HUES6 (cell line): ENCODE data around the gene SHANK3.

Source experiments
- H3K27ac ChIP-seq: 2 replicates; pipeline ENCODE4 v1.7.0; 2013; ENCODE audit warnings: low read depth, mild to moderate bottlenecking, low read length, inconsistent platforms
- H3K27me3 ChIP-seq: 2 replicates; pipeline ENCODE4 v1.6.1; 2013; ENCODE audit warnings: low read length; ENCODE audit not compliant: control insufficient read depth, insufficient read depth
- H3K36me3 ChIP-seq: 2 replicates; pipeline ENCODE4 v1.6.1; 2013; ENCODE audit warnings: low read length; ENCODE audit not compliant: control insufficient read depth, insufficient read depth
- H3K4me1 ChIP-seq: 2 replicates; pipeline ENCODE4 v1.6.1; 2013; ENCODE audit warnings: low read length; ENCODE audit not compliant: control insufficient read depth, insufficient read depth
- H3K4me3 ChIP-seq: 2 replicates; pipeline ENCODE4 v1.5.1; 2013; ENCODE audit warnings: low read depth, low read length
- H3K9ac ChIP-seq: one replicate; pipeline ENCODE4 v1.6.1; 2013; ENCODE audit warnings: mild to moderate bottlenecking, low read length
- H3K9me3 ChIP-seq: 2 replicates; pipeline ENCODE4 v1.6.1; 2013; ENCODE audit warnings: low read depth, low read length; ENCODE audit not compliant: control insufficient read depth, insufficient read depth

The SHANK3 gene

GRCh38 chr22:50673231-50674129, 857 bp downstream of the SHANK3 start:
- Histone ChIP-seq H3K36me3 (no peaks in the 10 kb centered on the region), H3K27ac (no peak overlapping the region), H3K27me3 (peaks cover 55% of the 10 kb centered on the region), H3K4me1 (peaks cover 11% of the 10 kb centered on the region), H3K9ac (peak overlapping the region; percentile 2), H3K9me3 (no peaks in the 10 kb centered on the region), H3K4me3 (peak overlapping the region; percentile 71)

GRCh38 chr22:50674130-50674500, 1.5 kb downstream of the SHANK3 start:
- Histone ChIP-seq H3K27me3 (peaks cover 55% of the 10 kb centered on the region), H3K9ac (no peak overlapping the region), H3K36me3 (no peaks in the 10 kb centered on the region), H3K9me3 (no peaks in the 10 kb centered on the region), H3K27ac (no peak overlapping the region), H3K4me1 (peaks cover 11% of the 10 kb centered on the region), H3K4me3 (peak overlapping the region; percentile 71; the same call in 1 of the 2 replicates)

GRCh38 chr22:50674606-50675552, 2.3 kb downstream of the SHANK3 start:
- Histone ChIP-seq H3K9ac (no peak overlapping the region), H3K27ac (no peak overlapping the region), H3K4me3 (peak overlapping the region; percentile 68), H3K27me3 (peaks cover 55% of the 10 kb centered on the region), H3K4me1 (peaks cover 11% of the 10 kb centered on the region), H3K9me3 (no peaks in the 10 kb centered on the region), H3K36me3 (peaks cover 4% of the 10 kb centered on the region; the same call in 1 of the 2 replicates)

- H3K9me3 ChIP-seq = no peaks in the 10 kb centered on the region
- peaks cover 11% of the 10 kb centered on the region for H3K4me1 ChIP-seq
- peaks cover 51% of the 10 kb centered on the region for H3K27me3 ChIP-seq
- no peak overlapping the region for H3K9ac ChIP-seq
- H3K36me3 ChIP-seq = peaks cover 4% of the 10 kb centered on the region; the same call in 1 of the 2 replicates
- H3K4me3 ChIP-seq = peak overlapping the region; percentile 68
- H3K27ac ChIP-seq = no peak overlapping the region
Measured at GRCh38 chr22:50675553-50676179, 3.0 kb downstream of the SHANK3 start.

GRCh38 chr22:50676180-50676636, 3.6 kb downstream of the SHANK3 start:
- Histone ChIP-seq H3K9me3 (peaks cover 5% of the 10 kb centered on the region; the same call in 1 of the 2 replicates), H3K4me3 (no peak overlapping the region)

GRCh38 chr22:50676661-50677492, 4.3 kb downstream of the SHANK3 start:
- Histone ChIP-seq H3K27me3 (peaks cover 41% of the 10 kb centered on the region), H3K9ac (no peak overlapping the region), H3K27ac (no peak overlapping the region), H3K4me1 (peaks cover 11% of the 10 kb centered on the region), H3K4me3 (no peak overlapping the region), H3K9me3 (peaks cover 7% of the 10 kb centered on the region; the same call in 1 of the 2 replicates), H3K36me3 (peaks cover 4% of the 10 kb centered on the region; the same call in 1 of the 2 replicates)

More at GRCh38 chr22:50676180-50676636, 3.6 kb downstream of the SHANK3 start:
- peaks cover 4% of the 10 kb centered on the region; the same call in 1 of the 2 replicates for H3K36me3 ChIP-seq
- peaks cover 47% of the 10 kb centered on the region for H3K27me3 ChIP-seq
- no peak overlapping the region for H3K9ac ChIP-seq
- no peak overlapping the region for H3K27ac ChIP-seq
- H3K4me1 ChIP-seq = peaks cover 11% of the 10 kb centered on the region

GRCh38 chr22:50677493-50678217, 5.0 kb downstream of the SHANK3 start:
- peaks cover 4% of the 10 kb centered on the region; the same call in 1 of the 2 replicates for H3K36me3 ChIP-seq
- H3K4me3 ChIP-seq = no peak overlapping the region
- H3K27ac ChIP-seq = no peak overlapping the region
- H3K9ac ChIP-seq = no peak overlapping the region
- H3K9me3 ChIP-seq = peaks cover 7% of the 10 kb centered on the region; the same call in 1 of the 2 replicates
- peaks cover 33% of the 10 kb centered on the region for H3K27me3 ChIP-seq
- H3K4me1 ChIP-seq = peaks cover 10% of the 10 kb centered on the region

- no peak overlapping the region for H3K9ac ChIP-seq
Measured at GRCh38 chr22:50678218-50678650, 5.6 kb downstream of the SHANK3 start.

More at GRCh38 chr22:50678218-50678650, 5.6 kb downstream of the SHANK3 start:
- H3K36me3 ChIP-seq = peaks cover 4% of the 10 kb centered on the region; the same call in 1 of the 2 replicates
- peaks cover 27% of the 10 kb centered on the region for H3K27me3 ChIP-seq
- no peak overlapping the region for H3K4me3 ChIP-seq
- peaks cover 5% of the 10 kb centered on the region; the same call in 1 of the 2 replicates for H3K4me1 ChIP-seq
- peaks cover 9% of the 10 kb centered on the region; the same call in 1 of the 2 replicates for H3K9me3 ChIP-seq
- H3K27ac ChIP-seq = no peak overlapping the region
